A673 (cell line): ENCODE results near the gene RPL31.
A peak's percentile ranks its signal among the peaks of the same experiment; 100 is the strongest.

Experiments
- CTCF ChIP-seq: fragments of 300-800, 200-600 bp; sonication (generic); conservative IDR thresholded peaks from 2 replicates; pipeline ENCODE4 v1.5.1; 2017; ENCODE audit warnings: low read depth, mild to moderate bottlenecking, antibody characterized with exemption, low read length, moderate library complexity, mixed read lengths
- EZH2 ChIP-seq: fragments of 200-600 bp; sonication (generic); IDR thresholded peaks from 2 replicates; pipeline ENCODE4 v1.6.1; 2017; ENCODE audit warnings: borderline replicate concordance, low read depth, mild to moderate bottlenecking, mixed read lengths, antibody characterized with exemption, low read length; ENCODE audit not compliant: poor library complexity, severe bottlenecking

DNA sequence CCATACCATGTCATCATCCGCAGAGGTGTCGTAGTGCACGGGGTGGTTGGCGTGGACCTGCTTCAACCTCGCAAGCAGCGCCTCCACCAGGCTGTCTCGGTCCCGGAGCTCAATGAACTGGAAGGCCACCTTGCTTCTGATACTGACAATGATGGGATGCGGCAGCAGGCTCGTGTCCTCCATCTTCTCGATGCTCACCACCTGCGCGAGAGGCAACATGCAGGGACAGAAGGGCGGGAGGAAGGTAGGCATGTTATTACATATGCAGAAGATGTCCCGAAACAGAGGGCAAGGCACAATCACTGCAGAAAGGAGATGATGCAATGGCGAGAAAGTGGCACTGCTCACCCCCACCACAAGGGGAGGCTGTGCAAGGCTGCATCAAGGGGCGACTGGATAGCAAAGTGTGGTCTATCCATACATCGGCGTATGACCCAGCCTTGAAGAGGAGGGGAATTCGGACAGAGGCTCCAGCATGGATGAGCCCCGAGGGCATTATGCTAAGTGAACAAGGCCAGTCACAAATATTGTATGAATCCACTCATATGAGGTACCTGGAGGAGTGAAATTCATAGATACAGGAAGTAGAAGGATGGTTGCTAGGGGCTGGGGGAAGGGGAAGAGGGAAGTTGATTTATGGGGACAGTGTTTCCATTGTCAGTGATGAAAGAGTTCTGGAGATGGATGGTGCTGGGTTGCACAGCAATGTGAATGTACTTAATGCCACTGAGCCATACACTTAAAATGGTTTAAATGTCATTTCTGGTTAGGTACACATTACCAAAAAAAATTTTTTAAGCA lies 36.6 kb downstream of the RPL31 start:
- TF ChIP-seq CTCF (peak; percentile 63), EZH2 (no peak)
